Endometrial microvascular endothelial cells (primary cell): ENCODE measurements around the gene ANAPC7. TPM values are rescaled to one million over a fixed set of nuclear protein-coding genes. Genes with fewer than 3 reads are reported as not detected.
"Not testable (repeated sequence)": the region's sequence is repeated elsewhere in the genome, so short reads cannot be mapped to it uniquely, and the experiment has no call there.

Source experiments
- in situ Hi-C: cut with HindIII; loops from 2 replicates; pipeline ENCODE4 v1.10.0; 2017; ENCODE audit warnings: low sequenced_read_pairs, low pct_unique_long_range_greater_than_20kb; ENCODE audit errors: inconsistent ontology term
- total RNA-seq: library from RNA; depleted of rRNA; stranded (reverse); fragments of >200 nt; gene quantifications from one replicate; pipeline ENCODE4 v1.2.3, GENCODE V29; 2015; ENCODE audit errors: inconsistent ontology term

Gene ANAPC7, protein sequence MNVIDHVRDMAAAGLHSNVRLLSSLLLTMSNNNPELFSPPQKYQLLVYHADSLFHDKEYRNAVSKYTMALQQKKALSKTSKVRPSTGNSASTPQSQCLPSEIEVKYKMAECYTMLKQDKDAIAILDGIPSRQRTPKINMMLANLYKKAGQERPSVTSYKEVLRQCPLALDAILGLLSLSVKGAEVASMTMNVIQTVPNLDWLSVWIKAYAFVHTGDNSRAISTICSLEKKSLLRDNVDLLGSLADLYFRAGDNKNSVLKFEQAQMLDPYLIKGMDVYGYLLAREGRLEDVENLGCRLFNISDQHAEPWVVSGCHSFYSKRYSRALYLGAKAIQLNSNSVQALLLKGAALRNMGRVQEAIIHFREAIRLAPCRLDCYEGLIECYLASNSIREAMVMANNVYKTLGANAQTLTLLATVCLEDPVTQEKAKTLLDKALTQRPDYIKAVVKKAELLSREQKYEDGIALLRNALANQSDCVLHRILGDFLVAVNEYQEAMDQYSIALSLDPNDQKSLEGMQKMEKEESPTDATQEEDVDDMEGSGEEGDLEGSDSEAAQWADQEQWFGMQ
- total RNA-seq = 73.9 TPM

DNA sequence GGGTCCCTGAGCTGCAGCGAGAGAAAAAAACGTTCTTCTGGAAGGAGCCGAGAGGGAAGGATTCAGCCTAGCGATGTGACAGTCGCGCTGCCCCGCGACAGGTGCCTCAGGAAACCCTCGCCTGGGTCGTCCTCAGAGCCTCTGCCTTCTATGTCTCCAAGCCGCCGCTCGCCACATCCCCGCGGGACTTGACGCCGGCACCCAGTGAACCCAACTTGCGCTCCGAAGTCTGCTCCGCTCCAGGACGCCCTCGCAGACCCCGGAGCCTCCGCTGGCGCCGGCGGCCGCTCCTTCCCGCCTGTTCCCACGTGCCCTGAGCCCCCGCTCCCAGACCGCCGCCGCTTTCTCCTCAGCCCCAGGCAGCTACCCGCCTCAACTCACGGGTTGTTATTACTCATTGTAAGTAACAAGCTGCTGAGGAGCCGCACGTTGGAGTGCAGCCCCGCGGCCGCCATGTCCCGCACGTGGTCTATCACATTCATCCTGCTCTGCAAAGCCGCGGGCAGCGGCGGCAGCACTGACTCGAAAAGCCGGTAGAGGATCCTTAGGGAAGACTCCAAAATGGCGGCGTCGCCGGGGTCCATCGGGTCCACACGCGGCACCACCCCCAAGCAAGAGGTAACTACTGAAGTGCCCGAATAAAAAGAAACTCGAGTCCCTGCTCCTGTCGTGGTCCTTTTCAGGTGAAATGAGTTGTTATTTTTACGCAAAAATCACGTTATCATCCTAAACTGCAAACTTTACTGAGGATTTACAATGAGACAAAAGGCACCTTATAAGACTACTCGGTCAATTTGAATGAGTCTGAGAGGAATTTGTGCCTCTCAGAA lies at the start of gene ANAPC7:
Gene ANAPC7 (minus strand): TSS at position 563 of the 830 bp plus-strand sequence. CDS start 81 bp downstream, at position 482.
- in situ Hi-C loops = no loop called here

DNA sequence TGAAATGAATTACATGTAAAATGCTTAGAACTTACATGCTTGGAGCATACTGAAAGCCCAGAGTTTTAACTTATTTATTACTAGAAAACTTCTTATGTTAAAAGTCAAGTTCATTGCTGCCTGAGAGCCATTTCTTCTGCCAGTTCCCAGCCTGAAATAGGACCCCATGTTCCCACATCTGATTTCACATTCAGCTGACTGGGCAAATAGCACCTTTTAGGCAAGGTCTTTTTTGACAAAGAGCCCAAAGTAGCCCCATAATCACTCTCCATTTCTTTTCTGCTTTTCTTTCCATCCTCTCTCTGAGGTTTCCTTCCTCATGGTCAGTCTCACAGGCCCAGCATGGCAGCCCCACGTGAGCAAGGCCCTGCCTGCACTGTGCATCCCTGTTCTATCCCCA lies 47.8 kb upstream of the ANAPC7 start:
- in situ Hi-C loops = no loop called here

DNA sequence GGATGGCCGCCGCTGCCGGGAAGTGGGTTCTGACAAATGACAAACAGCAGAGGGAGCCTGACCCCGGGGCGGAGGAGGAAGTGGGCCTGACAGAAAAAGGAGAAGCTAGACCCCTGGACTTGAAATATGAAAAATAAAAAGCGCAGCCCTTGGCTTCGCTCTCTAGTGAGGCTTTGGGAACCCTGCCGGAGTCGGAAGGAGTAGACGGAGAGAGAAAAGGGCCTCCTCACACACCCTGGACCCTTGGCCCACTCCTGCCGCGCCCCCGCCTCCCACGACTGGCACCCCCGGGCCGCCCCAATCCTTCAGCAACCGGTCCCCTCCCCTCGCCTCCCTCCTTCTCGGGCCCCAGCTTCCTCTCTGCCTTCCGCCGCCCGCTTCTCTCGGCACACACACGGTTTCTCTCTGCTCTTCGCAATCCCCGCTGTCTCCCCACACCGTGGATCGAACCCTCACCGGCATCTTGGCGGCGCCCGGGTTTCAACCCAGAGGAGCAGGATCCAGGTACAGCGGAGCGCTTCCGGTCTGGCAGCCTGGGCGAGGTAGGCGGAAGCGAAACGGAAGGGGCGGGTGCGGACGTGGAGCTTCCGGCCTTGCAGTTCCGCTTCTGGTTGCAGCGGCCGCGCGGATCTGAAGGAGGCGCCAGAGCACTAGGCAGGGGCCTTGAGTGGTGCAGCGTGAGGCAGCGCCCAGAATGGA lies 46.4 kb upstream of the ANAPC7 start, which contains the start of gene ARPC3:
Gene ARPC3 (minus strand): TSS at position 539 of the 699 bp plus-strand sequence. CDS start 77 bp downstream, at position 462.
- in situ Hi-C loops = no loop called here

DNA sequence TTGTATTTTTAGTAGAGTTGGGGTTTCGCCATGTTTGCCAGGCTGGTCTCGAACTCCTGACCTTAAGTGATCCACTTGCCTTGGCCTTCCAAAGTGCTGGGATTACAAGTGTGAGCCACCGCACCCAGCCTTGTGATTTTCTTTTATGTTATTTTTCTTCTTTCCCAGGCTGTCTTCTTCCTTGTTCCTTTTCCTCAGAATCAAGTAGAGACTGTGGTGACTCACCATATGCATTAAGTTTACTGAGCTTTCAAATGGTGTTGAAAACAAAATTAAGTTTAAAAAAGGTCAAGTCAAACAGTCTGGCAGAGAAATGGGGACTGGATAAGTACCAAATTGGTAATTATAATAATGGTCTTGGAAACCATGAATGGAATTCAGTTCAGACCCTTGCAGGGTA lies 40.9 kb upstream of the ANAPC7 start:
- in situ Hi-C loops = no loop called here

DNA sequence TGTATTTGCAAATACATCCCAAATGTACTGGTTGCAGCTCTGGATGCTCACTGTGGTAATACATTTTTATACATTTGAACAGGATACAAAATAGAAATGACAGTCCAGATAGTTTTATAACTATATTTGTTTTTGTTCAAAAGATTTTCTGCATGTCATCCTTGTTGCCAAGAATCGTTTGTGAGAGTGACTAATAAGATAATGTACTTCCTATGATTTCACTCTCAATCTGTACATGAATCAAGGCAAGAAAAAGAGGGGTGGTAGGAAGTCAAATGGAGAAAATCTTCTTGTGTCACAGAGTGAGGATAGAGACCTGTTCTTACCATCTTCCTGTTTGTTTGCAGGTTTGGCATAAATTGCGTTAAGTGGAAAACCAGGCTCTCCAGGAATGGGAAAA lies 32.7 kb upstream of the ANAPC7 start:
- in situ Hi-C loops = no loop called here

DNA sequence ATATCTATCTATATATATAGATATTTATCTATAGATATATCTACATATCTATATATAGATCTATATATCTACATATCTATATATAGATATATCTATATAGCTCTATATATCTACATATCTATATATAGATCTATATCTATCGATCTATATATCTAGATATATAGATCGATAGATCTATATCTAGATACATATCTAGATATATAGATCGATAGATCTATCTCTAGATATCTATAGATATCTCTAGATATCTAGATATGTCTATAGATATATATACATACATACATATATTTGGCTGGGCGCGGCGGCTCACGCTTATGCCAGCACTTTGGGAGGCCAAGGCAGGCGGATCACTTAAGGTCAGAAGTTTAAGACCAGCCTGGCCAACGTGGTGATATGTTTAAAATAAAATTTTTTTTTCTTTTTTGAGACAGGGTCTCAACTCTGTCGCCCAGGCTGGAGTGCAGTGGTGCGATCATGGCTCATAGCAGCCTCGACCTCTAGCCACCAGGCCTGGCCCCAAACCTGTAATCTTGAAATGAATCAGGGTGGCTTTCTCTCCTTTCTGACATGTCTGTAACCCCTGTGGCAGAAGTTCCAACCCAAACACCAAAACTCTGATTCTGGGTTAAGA lies 28.6 kb upstream of the ANAPC7 start:
- in situ Hi-C loops = no loop called here

DNA sequence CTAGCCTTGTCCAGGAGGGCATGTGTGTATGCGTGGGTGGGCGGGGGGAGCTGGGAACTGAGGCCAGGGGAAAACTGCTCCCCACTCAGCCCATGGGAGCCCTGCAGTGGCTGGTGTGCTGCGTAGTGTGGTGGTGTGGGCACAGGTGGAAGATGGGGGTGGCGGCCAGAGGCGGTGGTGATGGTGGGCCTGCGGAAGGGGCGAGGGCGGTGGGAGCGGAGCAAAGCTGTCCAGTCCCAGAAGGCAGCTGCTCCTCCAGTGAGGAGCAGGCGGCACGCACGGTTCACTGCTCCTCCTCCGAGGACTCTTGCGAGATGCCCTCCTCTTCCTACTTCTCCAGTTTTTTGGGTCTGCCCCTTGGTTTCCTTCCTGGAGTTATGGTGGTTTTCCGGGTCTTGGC lies 26.2 kb upstream of the ANAPC7 start:
- in situ Hi-C loops = not testable (repeated sequence)

DNA sequence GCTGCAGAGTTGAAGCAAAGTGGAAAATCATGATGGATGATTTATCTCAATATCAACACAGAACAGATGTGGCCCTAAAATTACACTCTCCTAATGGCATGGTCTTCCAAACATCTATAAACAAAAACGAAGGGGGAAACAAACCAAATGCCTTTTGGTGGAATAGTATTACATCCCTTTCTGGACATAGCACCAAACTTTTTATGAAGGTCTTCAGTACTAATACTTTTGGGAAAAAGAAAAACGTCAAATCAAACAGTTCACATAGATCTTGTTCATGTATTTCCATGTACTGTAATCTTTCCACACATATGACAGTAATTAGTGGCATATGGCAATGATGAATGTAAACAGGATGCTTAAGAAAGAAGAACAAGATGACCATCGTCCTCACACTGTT lies 22.9 kb upstream of the ANAPC7 start:
- in situ Hi-C loops = no loop called here

DNA sequence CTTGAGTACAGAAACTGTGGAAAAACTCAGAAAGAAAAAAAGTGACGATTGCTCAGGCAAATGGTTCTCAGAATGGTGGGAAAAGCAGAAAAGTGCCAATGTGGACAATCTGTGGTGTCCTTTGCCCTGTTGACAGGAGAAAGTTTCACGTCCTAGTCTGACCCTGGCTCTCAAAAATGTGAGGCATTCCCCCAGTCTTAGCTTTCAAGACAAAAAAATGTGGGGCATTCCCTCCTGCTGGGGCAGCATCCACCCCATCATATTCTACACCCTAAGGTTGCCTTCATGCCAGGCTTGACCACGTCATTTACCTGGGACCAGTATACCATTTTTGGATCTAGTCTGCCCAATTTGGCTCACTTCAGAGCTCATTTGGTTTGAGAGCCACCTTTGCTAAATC lies 20.7 kb upstream of the ANAPC7 start:
- in situ Hi-C loops = no loop called here

DNA sequence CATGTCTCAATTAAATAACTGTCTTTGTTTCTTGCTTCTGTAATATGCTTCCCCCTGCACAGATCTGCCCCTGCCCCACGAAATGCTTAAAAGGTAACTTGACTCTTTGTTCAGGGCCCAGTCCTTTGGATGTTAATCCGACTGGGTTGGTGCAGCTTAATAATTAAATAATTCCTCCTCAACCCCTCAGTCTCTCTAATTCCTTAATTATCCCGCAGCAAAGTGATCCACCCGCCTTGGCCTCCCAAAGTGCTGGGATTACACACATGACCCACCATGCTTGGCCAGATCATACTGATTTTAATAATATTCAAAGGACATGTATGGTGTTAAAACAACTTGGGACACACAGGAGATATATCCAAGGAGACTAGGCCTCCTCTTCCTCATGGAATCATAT lies 18.2 kb upstream of the ANAPC7 start:
- in situ Hi-C loops = no loop called here

DNA sequence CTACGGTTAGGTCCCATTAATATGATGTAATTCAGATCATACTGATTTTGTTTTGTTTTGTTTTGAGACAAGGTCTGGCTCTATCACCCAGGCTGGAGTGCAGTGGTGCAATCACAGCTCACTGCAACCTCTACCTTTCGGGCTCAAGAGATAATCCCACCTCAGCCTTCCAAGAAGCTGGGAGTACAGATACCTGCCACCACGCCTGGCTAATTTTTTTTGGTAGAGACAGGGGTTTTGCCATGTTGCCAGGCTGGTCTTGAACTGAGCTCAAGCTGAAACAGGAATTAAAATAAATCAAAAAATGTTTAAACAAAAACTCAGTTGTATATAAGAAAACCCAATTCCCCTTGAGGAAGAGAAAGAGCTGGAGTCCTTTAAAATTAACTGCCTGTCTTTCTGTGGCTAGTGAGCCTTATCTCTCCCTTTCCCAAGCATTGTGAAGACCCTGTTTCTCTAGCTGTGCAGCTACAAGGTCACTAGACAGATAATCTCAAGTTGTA lies 17.7 kb upstream of the ANAPC7 start:
- in situ Hi-C loops = no loop called here

DNA sequence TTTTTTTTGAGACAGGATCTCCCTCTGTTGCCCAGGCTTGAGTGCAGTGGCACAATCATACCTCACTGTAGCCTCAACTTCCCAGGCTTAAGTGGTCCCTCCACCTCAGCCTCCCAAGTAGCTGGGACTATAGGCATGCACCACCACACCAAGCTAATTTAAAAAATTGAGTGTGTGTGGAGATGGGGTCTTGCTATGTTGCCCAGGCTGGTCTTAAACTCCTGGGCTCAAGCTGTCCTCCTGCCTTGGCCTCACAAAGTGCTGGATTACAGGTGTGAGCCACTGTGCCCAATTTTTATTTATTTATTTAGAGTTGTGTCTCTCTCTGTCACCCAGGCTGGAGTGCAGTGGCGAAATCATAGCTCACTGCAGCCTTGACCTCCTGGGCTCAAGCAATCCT lies 17.1 kb upstream of the ANAPC7 start:
- in situ Hi-C loops = not testable (repeated sequence)

DNA sequence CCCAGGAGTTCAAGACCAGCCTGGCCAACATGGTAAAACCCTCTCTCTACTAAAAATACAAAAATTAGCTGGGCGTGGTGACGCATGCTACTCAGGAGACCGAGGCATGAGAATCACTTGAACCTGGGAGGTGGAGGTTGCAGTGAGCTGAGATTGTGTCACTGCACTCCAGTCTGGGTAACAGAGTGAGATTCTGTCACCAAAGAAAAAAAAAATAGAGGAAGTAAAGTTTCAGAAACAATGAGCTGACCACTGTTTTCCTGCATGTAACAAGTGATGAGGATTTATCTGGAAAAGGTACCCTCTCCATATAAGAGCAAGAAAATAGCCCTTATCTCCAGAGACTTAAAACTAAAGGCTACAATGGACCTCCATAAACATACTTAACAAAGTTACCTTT lies 13.6 kb upstream of the ANAPC7 start:
- in situ Hi-C loops = not testable (repeated sequence)

DNA sequence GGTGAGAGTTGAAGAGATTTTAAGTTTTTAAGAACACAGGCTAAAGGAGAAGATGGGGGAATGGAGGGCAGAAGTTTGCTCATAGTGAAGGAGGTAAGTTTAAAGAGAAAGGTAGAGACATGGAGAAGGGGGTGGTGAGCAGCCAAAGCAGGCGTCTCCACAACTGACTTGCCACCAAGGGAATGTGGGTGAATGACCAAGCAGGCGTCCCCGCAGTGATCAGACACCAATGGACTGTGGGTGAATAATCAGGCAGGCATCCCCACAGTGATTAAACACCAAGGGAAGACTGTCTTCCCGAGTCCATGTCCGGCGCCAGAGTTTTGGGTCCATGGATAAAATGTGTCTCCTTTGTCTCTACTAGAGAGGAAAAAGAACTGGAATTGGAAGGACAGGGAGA lies 6.6 kb upstream of the ANAPC7 start:
- in situ Hi-C loops = not testable (repeated sequence)

DNA sequence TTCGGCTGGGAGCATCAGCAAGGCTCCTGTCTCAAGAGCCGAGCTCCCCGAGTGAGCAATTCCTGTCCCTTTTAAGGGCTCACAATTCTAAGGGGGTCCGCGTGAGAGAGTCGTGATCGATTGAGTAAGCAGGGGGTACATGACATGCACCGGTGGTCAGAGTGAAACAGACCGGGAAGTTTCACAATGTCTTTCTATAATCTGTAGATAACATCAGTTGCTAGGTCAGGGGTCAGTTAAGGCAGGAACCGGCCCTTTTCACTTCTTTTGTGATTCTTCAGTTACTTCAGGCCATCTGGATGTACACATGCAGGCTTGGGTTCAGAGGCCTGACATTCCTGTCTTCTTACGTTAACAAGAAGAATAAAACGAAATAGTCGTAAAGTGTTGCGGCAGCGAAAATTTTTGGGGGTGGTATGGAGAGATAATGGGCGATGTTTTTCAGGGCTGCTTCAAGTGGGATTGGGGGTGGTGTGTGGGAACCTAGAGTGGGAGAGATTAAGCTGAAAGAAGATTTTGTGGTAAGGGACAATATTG lies 1.7 kb upstream of the ANAPC7 start:
- in situ Hi-C loops = not testable (repeated sequence)

DNA sequence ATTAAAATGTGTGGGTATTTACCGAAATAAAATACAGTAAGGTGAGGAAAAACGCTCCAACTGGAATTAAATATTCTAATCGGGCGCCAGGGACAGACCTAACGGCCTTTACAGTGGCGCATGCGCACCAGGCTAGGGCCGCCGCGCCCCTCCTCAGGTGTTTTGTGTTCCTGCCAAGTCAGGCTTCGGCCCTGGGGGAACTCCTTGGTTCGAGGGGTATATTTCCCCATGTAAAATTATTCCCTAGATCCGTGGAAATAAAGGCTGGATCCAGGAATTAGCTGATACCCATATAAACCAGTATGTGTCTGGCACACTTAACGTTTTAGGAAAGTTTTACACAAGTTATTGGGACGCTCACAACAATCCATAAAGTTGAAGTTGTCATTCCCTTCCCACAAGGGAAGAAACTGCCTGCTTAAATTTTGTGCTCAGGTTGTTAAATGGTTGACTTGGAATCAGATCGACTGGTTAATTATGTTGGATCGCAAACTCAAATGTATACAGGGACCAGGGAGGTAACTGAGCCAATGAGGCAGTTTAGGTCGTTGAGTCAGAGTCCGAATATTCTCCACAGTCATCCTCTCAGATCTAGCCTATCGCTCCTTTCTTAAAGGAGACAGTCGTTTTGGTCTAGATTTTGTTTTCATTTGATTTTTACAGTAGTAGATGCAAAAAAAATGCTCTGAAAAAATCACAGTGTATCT lies 621 bp upstream of the ANAPC7 start:
- in situ Hi-C loops = no loop called here

DNA sequence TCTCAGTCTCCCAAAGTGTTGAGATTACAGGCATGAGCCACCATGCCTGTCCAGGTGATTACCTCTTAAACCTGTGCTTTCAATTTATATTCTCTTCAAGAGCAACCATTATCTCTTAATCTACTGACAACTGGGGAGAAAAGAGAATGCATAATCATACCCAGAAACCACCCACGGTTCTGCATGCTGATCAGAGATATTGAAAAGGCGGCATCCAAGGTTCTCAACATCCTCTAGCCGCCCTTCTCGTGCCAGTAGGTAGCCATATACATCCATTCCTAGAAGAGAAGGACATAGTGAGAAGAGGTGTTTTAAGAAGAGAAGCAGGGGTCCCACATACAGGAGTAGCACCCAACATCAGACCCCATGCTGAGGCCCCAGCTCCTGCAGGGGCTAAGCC lies 20.8 kb downstream of the ANAPC7 start:
- in situ Hi-C loops = no loop called here

DNA sequence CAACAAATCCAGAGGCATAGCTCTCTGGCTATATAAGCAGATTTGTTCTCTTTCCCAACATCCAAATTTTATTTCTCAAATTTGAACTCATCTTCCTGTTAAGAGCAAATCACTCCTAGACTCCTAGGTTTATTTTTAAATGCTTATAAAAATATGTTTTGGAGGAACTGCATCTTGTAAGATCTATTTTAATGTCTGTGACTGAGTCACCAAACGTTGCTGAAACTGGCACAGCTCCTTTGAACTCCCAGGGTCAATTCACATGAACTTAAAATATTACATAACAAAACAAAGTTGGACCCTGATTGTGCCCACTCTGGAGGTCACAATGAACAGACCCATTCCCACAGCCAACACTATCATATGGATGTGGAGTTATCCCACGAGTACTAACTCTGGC lies 23.9 kb downstream of the ANAPC7 start:
- in situ Hi-C loops = no loop called here
